NCI-H2171 treated with DMSO at 0.1 percent for 48 hours (cell line): ENCODE results near the gene FAM20B.
A peak's percentile ranks its signal among the peaks of the same experiment; 100 is the strongest.

Source experiments
- DNase-seq: peaks from one replicate; lab custom pipeline; 2025; lab: John Stamatoyannopoulos, UW

The FAM20B gene

GRCh38 chr1:179048339-179049124 lies 22.8 kb downstream of the FAM20B start:
- no peak for DNase-seq

GRCh38 chr1:179052776-179053175 lies 27.1 kb downstream of the FAM20B start:
- no peak for DNase-seq

DNA sequence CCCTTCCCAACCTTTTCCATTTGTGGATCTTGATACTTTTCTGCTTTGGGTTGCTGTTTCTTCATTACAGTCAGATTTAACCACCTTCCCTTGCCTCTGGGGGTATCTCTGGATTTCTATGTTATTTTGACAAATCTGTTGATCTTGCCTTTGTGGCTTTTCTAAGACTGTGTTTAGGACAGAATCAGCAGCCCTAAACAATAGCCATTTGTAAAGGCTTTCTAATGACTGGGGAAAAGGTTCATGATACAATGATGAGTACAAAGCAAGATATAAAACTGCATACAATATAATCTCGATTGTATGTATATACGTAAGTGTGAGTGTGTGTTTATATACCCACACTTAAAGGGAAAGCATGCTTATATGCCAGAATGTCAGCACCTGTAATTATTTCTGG lies 27.8 kb downstream of the FAM20B start:
- DNase-seq: no peak

DNA sequence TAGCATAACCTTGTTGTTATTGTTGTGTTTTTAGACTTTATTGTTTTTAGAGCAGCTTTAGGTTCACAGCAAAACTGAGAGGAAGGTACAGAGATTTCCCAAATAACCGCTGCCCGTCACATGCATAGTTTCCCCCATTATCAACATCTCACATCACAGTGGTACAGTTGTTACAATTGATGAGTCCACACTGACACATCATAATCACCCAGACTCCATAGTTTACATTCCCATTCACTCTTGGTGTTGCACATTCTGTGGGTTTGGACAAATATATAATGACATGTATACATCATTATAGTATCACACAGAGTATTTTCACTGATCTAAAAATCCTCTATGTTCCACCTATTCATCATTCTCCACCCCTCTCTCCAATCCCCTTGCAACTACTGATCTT lies 30.2 kb downstream of the FAM20B start:
- DNase-seq: no peak

- no peak for DNase-seq
Measured at GRCh38 chr1:179058487-179059483, 33.1 kb downstream of the FAM20B start.

DNA sequence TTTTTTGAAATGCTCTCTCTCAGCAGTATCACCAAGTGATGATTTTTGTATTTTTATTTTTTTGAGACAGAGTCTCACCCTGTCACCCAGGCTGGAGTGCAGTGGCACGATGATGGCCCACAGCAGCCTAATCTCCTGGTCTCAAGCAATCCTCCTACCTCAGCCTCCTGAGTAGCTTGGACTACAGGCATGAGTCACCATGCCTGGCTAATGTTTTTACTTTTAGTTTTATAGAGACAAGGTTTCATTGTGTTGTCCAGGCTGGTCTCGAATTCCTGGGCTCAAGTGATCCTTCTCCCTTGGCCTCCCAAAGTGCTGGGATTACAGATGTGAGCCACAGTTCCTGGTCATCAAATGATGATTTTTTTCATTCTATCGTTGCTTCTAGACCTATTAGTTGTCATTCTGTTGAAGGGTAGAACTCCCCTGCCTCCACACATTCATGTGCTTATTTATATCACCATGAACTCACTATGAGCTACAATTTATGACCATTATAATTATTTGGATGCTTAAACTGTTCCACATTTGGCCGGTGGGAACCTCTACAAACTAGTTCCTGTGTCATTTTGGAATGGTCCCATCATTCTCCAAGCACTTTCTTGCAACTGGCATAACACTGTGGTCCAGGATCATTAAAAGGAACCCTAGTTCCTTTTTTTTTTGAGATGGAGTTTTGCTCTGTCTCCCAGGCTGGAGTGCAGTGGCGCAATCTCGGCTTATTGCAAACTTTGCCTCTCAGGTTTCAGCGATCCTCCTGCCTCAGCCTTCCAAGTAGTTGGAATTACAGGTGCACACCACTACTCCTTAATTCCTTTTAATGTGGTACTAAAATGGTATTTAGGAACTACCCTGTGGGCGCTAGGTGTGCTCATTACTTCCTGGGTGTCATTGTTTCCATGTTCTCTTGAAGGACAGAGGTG lies 35.9 kb downstream of the FAM20B start:
- no peak for DNase-seq

DNA sequence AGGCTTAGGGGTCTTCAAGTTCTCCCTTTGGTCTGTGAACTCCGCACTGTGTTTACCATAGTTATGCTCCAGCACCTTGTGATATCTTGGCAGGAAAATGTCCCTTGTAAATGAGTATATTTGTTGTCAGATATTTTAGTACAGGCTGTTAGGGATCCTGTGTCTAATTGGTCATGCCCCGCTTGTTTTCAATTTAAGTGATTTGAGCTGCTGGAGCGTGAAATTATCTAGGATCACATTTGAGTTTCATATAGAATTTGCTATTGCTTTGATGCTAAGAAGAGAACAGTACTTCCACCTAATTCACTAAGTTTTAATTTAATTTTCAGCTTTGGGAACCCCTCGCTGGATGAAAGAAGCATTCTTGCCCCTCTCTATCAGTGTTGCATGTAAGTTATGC lies 40.8 kb downstream of the FAM20B start:
- DNase-seq: peak; percentile 65

DNA sequence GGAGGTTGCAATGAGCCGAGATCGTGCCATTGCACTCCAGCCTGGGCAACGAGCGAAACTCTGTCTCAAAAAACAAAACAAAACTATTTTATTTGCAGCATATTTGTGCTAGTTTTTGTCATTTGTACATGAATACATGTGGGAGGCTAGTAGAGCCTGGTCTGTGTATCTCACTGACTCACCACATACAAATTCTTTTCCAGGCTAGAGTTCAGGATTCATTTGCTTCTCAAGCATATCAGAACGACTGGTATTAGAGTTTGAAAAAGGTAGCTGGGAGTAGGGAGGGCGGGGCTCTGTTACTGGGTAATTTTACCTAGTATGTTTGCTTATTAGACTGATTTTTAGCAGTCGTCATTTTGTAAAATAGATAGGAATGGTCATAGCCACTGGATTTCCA lies 51.7 kb downstream of the FAM20B start:
- DNase-seq: no peak

GRCh38 chr1:179079113-179079761 lies 53.5 kb downstream of the FAM20B start:
- peak; percentile 77 for DNase-seq

GRCh38 chr1:179080866-179081686 lies 55.4 kb downstream of the FAM20B start:
- no peak for DNase-seq

DNA sequence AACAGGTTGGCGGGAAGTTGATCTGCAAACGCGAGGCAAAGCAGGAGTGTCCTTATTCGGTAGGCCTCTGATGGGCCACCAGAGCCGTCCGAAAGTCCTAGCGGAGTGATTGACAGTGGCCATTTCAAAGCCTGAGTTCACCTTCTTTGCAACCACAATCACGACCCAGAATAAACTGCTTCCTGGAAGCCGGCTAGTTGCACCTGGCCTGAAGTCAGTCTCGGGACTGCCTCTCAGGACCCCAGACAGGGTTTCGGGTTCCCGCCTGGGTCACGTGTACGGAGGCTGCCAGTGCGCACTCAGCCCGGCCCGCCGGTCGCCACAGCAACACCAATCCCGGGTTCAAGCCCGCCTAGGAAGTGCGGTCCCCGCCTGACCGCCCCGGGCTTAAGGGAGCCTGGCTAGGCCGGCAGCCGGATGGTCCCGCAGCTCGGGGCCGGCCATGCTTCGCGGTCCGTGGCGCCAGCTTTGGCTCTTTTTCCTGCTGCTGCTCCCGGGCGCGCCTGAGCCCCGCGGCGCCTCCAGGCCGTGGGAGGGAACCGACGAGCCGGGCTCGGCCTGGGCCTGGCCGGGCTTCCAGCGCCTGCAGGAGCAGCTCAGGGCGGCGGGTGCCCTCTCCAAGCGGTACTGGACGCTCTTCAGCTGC lies 56.1 kb downstream of the FAM20B start, which contains the start of gene TOR3A:
Gene TOR3A (plus strand): TSS at position 384 of the 646 bp plus-strand sequence. CDS start 59 bp downstream, at position 443.
- peak; percentile 80 for DNase-seq

DNA sequence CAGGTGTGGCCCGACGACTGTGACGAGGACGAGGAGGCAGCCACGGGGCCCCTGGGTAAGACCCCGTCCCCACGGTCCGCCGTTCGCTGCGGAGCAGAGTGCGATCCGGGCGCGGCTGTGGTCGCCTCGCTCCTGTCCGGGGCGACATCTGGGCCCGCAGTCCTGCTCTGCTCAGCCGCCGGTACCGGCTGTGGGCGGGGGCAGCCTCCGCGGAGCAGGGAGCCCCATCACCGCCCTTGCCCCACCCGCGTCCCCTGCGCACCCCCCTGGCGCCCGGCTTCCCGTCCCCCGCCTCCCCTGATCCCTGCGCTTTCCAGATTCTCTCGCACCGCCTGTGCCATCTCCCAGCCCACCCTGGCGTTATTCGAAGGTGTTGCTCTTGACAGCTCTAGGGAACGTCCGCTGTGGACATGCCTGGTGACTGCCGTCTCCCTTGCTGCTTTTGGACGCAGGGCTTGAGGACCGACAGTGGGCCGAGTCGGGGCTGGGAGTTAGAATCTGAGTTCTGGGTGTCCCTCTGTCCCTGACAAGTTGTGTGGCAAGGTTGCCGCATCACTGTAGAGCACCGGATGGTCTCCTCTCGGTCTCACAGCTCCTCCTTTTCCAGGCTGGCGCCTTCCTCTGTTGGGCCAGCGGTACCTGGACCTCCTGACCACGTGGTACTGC lies 56.8 kb downstream of the FAM20B start:
- DNase-seq: peak; percentile 45

DNA sequence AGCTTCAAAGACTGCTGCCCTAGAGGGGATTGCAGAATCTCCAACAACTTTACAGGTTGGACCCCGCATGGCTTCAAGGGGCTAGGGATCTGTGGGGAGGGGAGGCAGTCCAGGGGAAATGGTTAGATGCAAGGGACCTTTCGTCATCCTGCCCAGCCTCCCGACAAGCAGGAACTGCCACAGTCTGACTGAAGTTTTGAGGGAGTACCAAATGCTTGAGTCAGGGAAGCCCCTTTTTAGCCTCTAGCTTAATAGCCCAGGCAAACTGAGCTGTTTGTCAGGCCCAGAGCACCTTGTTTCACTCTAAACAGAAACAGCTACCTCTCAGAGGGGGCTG lies 57.3 kb downstream of the FAM20B start:
- no peak for DNase-seq

- DNase-seq: no peak
Measured at GRCh38 chr1:179083533-179083932, 57.8 kb downstream of the FAM20B start.

DNA sequence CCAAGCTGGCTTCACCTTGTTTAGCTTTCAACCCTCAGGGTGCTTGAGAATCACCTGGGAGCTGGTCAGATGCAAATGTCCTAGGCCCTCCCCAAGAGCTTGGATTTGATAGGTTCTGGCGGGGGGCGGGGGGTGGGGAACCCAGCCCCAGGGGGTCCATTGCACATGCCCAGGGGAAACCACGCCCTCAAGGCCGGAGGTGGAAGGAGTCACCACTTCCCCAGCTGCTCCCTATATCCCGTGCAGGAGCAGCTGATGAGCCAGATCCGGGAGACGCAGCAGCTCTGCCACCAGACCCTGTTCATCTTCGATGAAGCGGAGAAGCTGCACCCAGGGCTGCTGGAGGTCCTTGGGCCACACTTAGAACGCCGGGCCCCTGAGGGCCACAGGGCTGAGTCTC lies 62.0 kb downstream of the FAM20B start:
- no peak for DNase-seq

- DNase-seq: no peak
Measured at GRCh38 chr1:179089827-179090482, 64.3 kb downstream of the FAM20B start.

DNA sequence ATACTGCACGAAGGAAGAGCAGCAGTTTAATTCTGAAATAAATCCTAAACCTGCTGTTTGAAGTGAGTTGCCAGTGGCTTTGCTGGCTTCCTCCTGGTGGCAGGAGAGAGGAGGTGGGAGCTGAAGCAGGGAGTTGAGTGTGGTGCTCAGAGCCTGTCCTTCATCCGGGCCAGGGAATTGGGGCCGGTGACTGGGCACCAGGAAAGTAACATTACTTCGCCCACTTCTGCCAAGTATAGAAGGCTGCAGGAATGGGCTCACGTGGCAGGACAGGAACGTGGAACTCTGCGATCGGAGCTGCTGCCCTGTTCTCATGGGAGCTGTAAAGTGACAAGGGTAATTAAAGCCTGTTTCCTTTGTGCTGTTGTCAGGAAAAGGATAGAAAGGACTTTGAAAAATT lies 64.8 kb downstream of the FAM20B start:
- DNase-seq: no peak

GRCh38 chr1:179090923-179091322 lies 65.2 kb downstream of the FAM20B start:
- DNase-seq: no peak

GRCh38 chr1:179091691-179092165 lies 66.0 kb downstream of the FAM20B start:
- DNase-seq: no peak
